IPS-NIHi7 (cell line): ENCODE data around the gene HES3.
A peak's percentile ranks its signal among the peaks of the same experiment; 100 is the strongest.

Experiments used
- DNase-seq: peaks from one replicate; pipeline ENCODE4 v3.0.0; 2012; ENCODE audit warnings: mixed read lengths; ENCODE audit errors: extremely low spot score

The HES3 gene

DNA sequence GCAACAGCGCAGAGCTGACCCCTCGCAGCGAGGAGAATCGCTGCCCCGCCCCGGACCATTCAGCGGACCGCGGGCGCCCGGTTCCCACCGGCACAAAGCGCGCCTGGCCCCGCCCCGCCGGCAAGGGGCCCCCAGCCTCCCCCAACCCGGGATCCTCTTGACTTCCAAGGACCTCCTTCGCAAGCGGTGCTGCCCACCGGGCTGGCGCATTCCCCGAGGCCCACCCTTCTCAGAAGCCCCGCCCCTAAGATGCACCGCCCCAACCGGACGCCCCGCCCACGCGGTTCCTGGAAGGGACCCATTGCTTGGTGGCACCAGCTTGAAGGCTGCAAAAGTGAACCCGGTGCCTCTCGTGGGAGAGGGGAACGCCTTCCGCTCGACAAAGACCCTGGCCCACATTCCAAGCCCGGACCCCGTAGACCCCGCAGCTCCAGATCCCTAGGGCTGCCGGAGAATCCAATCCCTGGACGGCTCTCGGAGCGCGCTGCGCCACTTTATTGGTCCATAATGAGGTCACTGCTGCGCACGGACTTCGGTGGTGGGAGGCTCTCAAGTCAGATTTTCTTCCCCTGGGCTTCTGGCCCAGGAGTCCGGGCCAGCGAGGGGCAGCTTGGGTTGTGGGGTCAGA, 2.0 kb downstream of the HES3 start:
- DNase-seq, result peak; percentile 87

GRCh38 chr1:6246497-6247467, 2.8 kb downstream of the HES3 start:
- peak; percentile 87 for DNase-seq

- no peak for DNase-seq
Observed at GRCh38 chr1:6247651-6248050, 3.7 kb downstream of the HES3 start.

GRCh38 chr1:6248161-6248776, 4.3 kb downstream of the HES3 start:
- no peak for DNase-seq

DNA sequence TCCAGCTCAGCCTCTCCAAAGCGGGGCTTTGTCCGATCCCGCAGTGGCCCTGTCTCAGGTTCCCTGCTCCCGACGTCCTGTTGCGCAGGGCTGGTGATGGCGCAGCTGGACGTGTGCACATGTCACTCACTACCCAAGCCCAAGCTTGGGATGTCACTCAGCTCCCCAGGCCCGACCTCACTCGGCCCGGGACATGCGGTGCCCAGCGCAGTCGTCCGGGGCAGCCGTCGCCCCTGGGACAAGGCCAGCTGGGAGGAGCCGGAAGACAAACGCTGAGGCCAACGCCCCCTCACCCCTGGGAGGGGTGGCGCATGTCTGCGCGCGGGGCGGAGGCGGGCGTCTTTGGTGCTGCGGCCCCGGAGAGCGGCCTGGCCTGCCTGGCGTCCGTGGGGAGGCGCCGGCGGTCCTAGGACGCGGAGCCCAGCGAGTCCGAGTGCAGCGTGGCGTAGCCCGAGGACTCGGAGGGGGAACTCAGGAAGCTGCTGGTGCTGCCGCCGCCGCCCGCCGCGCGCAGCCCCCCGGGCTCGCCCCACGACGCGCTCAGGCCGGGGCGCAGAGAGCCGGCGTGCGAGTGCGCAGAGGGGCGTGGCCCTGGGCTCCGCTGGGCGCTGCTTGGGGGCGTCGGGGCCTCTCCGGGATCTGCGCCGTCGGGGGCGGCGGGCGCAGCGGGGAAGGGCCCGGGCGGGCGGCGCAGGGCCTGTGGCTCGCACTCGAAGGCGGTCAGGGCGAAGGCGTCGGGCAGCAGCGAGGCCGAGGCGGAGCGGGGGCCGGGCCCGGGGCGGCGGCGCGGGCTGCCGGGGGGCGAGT, 5.2 kb downstream of the HES3 start:
- DNase-seq, result peak; percentile 53

GRCh38 chr1:6249739-6250689, 6.0 kb downstream of the HES3 start:
- no peak for DNase-seq

DNA sequence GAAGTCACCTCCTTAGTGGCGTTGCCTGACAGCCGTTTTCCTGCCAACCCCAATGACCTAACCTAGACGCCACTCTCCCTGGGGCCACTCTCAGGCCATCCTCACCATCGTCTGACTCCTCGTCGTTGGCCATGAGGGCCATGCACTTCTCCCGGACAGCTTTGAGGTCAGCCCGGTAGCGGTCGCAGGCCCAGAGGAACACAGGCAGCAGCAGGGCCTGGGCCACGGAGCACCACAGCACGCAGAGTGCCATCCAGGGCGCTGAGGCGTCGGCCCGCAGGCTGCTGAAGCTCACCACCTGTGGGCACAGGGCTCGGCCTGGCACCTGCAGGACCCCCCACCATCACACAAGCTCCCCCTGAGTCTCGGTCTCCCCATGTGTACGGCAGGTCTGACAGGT, 7.3 kb downstream of the HES3 start:
- DNase-seq, result no peak

- DNase-seq, result no peak
Observed at GRCh38 chr1:6251681-6252373, 7.8 kb downstream of the HES3 start.

DNA sequence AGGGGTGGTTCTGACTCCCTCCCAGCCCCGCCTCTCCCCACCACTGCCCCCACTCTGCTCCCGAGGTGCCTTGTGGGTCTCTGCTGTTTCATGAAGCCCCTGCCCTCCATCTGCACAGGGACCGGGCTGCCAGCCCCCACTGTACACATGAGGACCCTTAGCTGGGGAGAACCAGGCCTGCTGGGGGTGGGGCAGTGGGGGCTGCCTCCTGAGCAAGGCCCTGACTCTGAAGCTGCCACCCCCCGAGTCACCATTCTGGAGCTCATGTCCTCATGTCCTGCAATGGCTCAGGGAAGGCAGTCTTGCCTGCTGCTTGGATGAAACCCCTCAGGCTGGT, 8.4 kb downstream of the HES3 start:
- no peak for DNase-seq

DNA sequence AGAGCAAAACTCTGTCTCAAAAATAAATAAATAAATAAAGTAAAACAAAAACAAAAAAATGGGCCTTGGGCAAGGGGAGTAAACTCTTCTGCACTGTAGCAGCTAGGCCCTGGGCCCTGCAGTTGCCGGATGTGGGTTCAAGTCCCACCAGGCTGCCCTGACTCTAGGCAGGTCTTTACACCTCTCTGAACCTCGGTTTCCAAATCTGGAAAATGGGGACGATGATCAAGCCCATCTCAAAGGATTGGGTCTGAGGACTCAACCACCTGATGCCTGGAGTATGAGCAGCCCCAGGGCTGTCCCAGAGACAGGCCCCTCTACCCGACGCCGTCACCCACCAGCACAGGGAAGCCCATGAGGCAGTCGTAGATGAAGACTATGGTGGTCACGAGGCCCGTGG, 9.4 kb downstream of the HES3 start:
- DNase-seq, result no peak

DNA sequence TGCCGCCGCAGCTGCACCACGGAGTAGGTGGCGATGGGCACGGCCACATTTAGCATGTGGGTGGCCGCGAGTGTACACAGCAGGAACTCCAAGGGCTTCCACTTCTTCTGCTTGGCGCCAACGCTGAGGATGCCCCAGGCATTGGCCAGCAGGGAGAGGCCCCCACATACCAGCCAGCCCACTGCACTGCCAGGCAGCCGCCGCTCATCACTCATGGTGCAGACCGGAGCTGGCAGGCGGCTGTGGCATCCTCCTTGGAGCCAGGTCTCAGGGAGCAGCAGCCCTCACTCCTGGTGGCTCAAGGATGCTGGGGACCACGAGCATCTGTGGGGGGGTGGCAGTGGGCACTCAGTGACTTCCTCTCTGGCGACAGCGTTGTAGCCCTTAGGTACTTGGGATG, 10.7 kb downstream of the HES3 start:
- DNase-seq, result no peak

DNA sequence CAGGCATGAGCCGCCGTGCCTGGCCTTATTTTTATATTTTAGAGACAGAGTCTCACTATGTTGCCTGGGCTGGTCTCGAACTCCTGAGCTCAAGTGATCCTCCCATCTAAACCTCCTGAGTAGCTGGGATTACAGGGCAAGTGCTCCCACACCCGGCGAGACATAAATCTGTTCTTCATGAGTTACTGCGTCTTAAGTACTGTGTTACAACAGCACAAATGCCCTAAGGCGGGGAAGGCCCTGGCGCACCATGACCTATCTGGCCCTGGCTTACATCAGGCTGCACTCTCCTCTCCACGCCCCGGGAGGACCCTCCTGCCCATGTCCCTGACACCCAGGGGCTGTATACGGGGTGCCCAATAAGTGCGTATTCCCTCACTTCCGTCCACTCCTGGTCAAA, 12.7 kb downstream of the HES3 start:
- no peak for DNase-seq

DNA sequence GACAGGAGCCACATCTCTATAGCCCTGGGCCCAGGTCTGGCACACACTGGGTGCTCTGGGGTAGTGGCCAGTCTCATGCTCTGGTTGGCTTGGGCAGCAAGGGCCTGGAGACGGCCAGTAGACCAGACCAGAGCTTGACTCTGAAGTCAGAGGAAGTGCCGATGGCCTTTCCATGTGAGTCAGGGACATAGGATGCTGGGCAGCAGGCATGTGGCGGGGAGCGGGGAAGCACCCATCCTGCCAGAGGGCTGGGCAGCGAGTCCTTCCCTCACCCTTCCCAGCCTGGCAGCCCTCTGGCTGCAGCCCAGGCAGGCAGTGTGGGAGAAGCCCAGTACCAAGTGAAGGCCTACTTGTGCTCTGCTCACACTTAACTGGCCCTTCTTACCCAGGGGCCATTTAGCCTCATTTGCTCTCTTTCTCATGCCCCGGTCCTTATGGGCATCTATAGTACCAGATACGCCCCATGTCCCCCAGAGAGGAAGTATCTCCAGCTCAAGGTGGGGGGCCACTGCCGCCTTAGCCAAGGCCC, 13.6 kb downstream of the HES3 start:
- no peak for DNase-seq

DNA sequence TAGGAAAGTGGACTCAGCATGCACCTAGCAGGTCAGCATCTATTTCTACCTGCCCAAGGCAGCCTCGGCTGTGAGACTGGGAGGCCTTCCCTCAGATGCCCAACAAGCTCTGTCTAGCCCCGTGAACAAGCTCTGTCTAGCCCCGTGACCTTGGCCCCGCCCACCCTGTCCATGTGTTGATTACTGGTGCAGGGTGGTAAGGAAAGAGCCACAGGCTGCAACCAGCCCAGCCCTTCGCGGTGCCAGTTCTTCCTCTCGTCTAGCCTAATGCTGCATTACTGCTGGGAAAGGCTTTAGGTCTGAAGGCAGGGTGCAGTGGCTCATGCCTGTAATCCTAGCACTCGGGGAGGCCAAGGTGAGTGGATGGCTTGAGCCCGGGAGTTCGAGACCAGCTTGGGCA, 14.7 kb downstream of the HES3 start:
- DNase-seq, result no peak

DNA sequence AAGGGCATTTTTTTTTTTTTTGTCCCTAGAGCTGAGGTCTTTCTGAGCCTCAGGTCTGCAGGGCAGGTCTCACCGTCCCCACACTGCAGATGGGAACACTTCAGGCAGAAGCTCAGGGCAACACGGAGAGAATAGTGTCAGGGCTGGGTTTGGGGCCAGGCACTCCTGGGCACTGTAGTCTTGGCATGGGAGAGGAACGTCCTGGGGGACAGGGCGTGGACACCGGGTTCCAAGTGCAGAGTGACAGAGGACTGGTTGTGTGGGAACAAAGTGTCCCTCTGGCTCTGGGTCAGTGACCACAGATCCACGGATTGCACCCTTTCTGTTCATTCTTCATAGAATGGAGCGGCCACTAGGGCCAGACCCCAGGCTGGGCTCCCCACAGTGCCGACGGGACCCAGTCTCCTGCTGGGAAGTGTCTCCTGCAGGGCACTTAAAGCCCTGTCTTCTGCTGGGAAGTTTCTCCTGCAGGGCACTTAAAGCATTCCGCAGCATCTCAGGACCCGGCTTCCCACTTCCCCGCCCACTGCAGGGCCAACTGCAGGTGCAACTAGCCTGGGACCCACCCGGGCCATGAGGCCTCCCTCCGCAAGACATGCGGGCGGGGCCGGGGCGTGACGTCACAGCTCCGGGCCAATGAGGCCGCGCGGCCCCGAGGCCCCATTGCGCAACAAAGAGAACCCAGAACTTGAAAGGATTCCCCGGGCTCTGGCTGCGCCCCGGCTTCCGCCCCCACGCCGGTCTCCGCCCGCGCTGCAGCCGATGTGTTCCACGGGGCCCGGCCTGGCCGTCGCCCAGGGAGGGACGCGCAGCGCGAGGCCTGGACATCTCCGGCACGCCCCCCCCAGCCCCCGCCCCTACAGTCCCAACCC, 15.7 kb downstream of the HES3 start:
- peak; percentile 88 for DNase-seq

DNA sequence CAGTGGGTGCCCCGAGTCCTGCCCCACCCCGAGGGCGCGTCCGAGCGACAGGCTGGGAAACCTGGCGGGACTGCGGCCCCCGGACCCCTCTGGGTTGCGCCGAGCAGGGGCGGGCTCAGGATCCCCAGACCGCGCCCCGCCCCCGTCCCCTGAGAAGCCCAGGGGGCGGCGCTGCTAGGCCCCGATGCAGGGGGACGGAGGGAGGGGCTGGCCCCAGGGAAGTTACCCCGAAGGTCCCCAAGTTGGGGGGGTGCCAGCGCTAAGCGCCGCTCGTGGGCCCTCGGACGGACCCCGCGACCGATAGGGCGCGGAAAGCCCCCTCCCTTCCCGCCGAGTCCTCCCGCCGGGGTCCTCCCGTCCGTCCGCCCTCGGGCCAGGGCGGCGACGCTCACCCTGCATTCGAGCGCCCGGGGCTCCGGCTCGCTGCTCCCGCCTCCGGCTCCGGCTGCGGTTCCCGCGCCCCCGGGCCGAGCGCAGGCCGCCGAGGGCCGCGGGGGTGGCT, 16.5 kb downstream of the HES3 start:
- peak; percentile 32 for DNase-seq

DNA sequence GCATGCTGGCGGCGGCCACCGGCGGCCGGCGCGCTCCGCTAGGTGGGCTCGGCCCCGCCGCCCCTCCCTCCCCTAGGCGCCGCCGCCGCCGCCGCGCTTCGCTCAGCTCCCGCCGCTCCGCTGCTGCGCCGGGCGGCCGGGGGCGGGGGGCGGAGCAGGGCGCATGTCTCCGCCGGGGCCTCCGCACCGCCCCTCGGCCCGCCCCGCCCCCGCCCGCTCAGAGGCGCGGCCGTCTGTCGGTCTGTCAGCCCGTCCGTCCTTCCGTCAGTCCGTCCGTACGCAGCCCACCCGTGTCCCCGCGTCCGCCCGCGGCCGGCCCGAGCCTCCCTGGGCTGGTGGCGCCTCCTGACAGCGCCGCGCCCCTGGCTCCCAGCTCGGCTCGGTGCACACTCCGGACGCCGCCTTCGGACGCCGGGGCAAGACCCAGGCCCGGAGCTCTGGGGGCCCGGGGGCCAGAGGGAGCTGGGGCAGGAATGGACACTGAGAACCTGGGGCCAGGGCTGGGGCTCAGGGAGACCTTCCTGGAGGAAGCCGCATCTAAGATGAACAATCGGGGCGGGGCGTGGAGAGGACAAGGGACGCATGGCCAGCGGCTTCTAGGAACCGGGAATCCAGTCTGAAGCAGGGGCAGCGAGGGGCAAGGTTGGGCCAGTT, 17.1 kb downstream of the HES3 start, which contains the start of gene GPR153:
Gene GPR153, minus strand, starts transcription at position 138 of the 654 bp plus-strand sequence. CDS start 6,193 bp downstream, outside the sequence.
- peak; percentile 73 for DNase-seq

- DNase-seq, result peak; percentile 72
Observed at GRCh38 chr1:6261615-6261995, 17.6 kb downstream of the HES3 start.
